WERI-Rb-1 (cell line): ENCODE measurements around the gene FLT4.

ENCODE experiments used
- DNase-seq: peaks from one replicate; pipeline ENCODE4 v3.0.0-alpha.2; 2020
- H3K27ac ChIP-seq: fragments of 250-450 bp; sonication (Bioruptor Pico); 2 replicates; pipeline ENCODE4 v1.5.1; 2020; ENCODE audit warnings: mild to moderate bottlenecking, moderate library complexity
- H3K27me3 ChIP-seq: fragments of 250-450 bp; sonication (Bioruptor Pico); 2 replicates; pipeline ENCODE4 v1.5.1; 2021; ENCODE audit warnings: mild to moderate bottlenecking, low read depth, moderate library complexity; ENCODE audit not compliant: insufficient read depth, severe bottlenecking
- H3K36me3 ChIP-seq: fragments of 250-450 bp; sonication (Bioruptor Pico); 2 replicates; pipeline ENCODE4 v1.5.1; 2020; ENCODE audit warnings: mild to moderate bottlenecking, moderate library complexity
- H3K4me3 ChIP-seq: 2 replicates; pipeline ENCODE4 v1.5.1; 2011; ENCODE audit warnings: low read depth, mild to moderate bottlenecking, control low read depth, low read length
- H3K9me3 ChIP-seq: fragments of 250-450 bp; sonication (Bioruptor Pico); 2 replicates; pipeline ENCODE4 v1.5.1; 2021; ENCODE audit warnings: mild to moderate bottlenecking, moderate library complexity; ENCODE audit not compliant: severe bottlenecking
- CTCF ChIP-seq: IDR thresholded peaks from 2 replicates; pipeline ENCODE4 v1.5.1; 2011; ENCODE audit warnings: low read depth, mild to moderate bottlenecking, control low read depth, inconsistent platforms, low read length

FLT4 gene

GRCh38 chr5:180606215-180606785, 43.1 kb downstream of the FLT4 start:
- Histone ChIP-seq H3K36me3 (no peaks in the 10 kb centered on the region), H3K4me3 (no peak overlapping the region), H3K9me3 (no peaks in the 10 kb centered on the region), H3K27ac (no peak overlapping the region), H3K27me3 (no peaks in the 10 kb centered on the region)
- no peak for TF ChIP-seq CTCF
- DNase-seq: no peak

GRCh38 chr5:180605554-180606214, 43.7 kb downstream of the FLT4 start:
- no peaks in the 10 kb centered on the region for H3K27me3 ChIP-seq
- no peaks in the 10 kb centered on the region for H3K36me3 ChIP-seq
- H3K27ac ChIP-seq: no peak overlapping the region
- DNase-seq: peak; percentile 46
- peak; percentile 66 for TF ChIP-seq CTCF
- no peaks in the 10 kb centered on the region for H3K9me3 ChIP-seq
- H3K4me3 ChIP-seq: no peak overlapping the region

- TF ChIP-seq CTCF: no peak
- no peak overlapping the region for H3K27ac ChIP-seq
- H3K9me3 ChIP-seq: no peaks in the 10 kb centered on the region
- no peaks in the 10 kb centered on the region for H3K27me3 ChIP-seq
- DNase-seq: no peak
- H3K36me3 ChIP-seq: no peaks in the 10 kb centered on the region
- H3K4me3 ChIP-seq: no peak overlapping the region
Measured at GRCh38 chr5:180604271-180604670, 45.1 kb downstream of the FLT4 start.

- no peak for DNase-seq
- H3K27ac ChIP-seq: no peak overlapping the region
- H3K4me3 ChIP-seq: no peak overlapping the region
- no peaks in the 10 kb centered on the region for H3K36me3 ChIP-seq
- no peaks in the 10 kb centered on the region for H3K9me3 ChIP-seq
- no peaks in the 10 kb centered on the region for H3K27me3 ChIP-seq
- no peak for TF ChIP-seq CTCF
Measured at GRCh38 chr5:180603076-180603594, 46.3 kb downstream of the FLT4 start.

- no peaks in the 10 kb centered on the region for H3K9me3 ChIP-seq
- no peak for DNase-seq
- no peaks in the 10 kb centered on the region for H3K27me3 ChIP-seq
- TF ChIP-seq CTCF: no peak
- H3K27ac ChIP-seq: no peak overlapping the region
- H3K36me3 ChIP-seq: no peaks in the 10 kb centered on the region
- no peak overlapping the region for H3K4me3 ChIP-seq
Measured at GRCh38 chr5:180602481-180603075, 46.8 kb downstream of the FLT4 start.
